SK-N-SH (cell line): ENCODE data around the gene RBM38. TPM values are rescaled to one million over a fixed set of nuclear protein-coding genes. Genes with fewer than 3 reads are reported as not detected.

Experiments used
- CTCF ChIA-PET: fragments of 300-600, 350-600 bp; formaldehyde crosslinking; extraction: SDS; loops from one replicate; lab custom pipeline; 2021; lab: Yijun Ruan, JAX
- POLR2A ChIA-PET: fragments of 350-600 bp; sonication (Branson Sonifier 250); formaldehyde crosslinking; extraction: SDS; loops from one replicate; lab custom pipeline; 2020; ENCODE audit warnings: antibody characterized with exemption, inconsistent platforms; lab: Yijun Ruan, JAX
- DNase-seq: peaks from one replicate; pipeline ENCODE4 v3.0.0; 2012
- H2AFZ ChIP-seq: fragments of 200-600 bp; sonication (generic); 2 replicates; pipeline ENCODE4 v1.8.1; 2016; ENCODE audit warnings: antibody characterized with exemption, mild to moderate bottlenecking, low read depth
- H3F3A ChIP-seq: fragments of 200-600 bp; sonication (generic); replicated peaks from 2 replicates; pipeline ENCODE3; 2016; ENCODE audit warnings: antibody characterized with exemption, mild to moderate bottlenecking; ENCODE audit not compliant: insufficient read depth
- H3K27ac ChIP-seq, 2 experiments: fragments of 200-500 bp in 1 of 2; fragments of 200-600 bp in 1 of 2; sonication (Bioruptor generic) in 1 of 2; sonication (generic), shearing (Covaris generic) in 1 of 2; 2 replicates each; pipeline versions ENCODE4 v1.5.1 to v1.6.1; 2014 to 2016; ENCODE audit warnings: low read depth in 2 of 2, inconsistent platforms in 1 of 2, low read length in 1 of 2, mild to moderate bottlenecking in 1 of 2, mixed read lengths in 1 of 2
- H3K27me3 ChIP-seq: fragments of 200-600 bp; sonication (generic), shearing (Covaris generic); 2 replicates; pipeline ENCODE4 v1.6.1; 2016; ENCODE audit warnings: mixed run types; ENCODE audit not compliant: insufficient read depth
- H3K36me3 ChIP-seq, 2 experiments: fragments of 200-500 bp in 1 of 2; fragments of 200-600 bp in 1 of 2; sonication (Bioruptor generic) in 1 of 2; sonication (generic) in 1 of 2; replicated peaks in 1 of 2; 2 replicates each; pipeline versions ENCODE3 to v1.5.1; 2014 to 2016; ENCODE audit warnings: low read length in 1 of 2, mild to moderate bottlenecking in 1 of 2; ENCODE audit not compliant: insufficient read depth in 2 of 2, control insufficient read depth in 1 of 2
- H3K4me1 ChIP-seq, 2 experiments: fragments of 200-500 bp in 1 of 2; fragments of 200-600 bp in 1 of 2; sonication (Bioruptor generic) in 1 of 2; sonication (generic), shearing (Covaris generic) in 1 of 2; 2 replicates each; pipeline versions ENCODE4 v1.5.1 to v1.6.1; 2014 to 2016; ENCODE audit warnings: low read depth in 1 of 2, low read length in 1 of 2, mixed run types in 1 of 2; ENCODE audit not compliant: insufficient read depth in 2 of 2, control insufficient read depth in 1 of 2
- H3K4me2 ChIP-seq: fragments of 200-600 bp; sonication (generic), shearing (Covaris generic); 2 replicates; pipeline ENCODE4 v1.6.1; 2017; ENCODE audit warnings: mixed run types
- H3K4me3 ChIP-seq, 2 experiments: fragments of 200-500 bp in 1 of 2; fragments of 200-600 bp in 1 of 2; sonication (Bioruptor generic) in 1 of 2; sonication (generic), shearing (Covaris generic) in 1 of 2; 2 replicates each; pipeline versions ENCODE4 v1.5.1 to v1.8.1; 2014 to 2016; ENCODE audit warnings: low read depth in 2 of 2, inconsistent platforms in 1 of 2, low read length in 1 of 2, mild to moderate bottlenecking in 1 of 2, mixed read lengths in 1 of 2, moderate library complexity in 1 of 2
- H3K79me2 ChIP-seq: fragments of 200-600 bp; sonication (generic); 2 replicates; pipeline ENCODE4 v1.8.1; 2017; ENCODE audit warnings: mild to moderate bottlenecking; ENCODE audit not compliant: insufficient read depth
- H3K9ac ChIP-seq: fragments of 200-600 bp; sonication (generic); 2 replicates; pipeline ENCODE4 v1.6.1; 2017; ENCODE audit warnings: mixed run types
- H3K9me2 ChIP-seq: fragments of 200-600 bp; sonication (generic); 2 replicates; pipeline ENCODE4 v1.6.1; 2017; ENCODE audit warnings: mixed run types
- H3K9me3 ChIP-seq: fragments of 200-600 bp; sonication (generic); 2 replicates; pipeline ENCODE4 v1.6.1; 2017; ENCODE audit warnings: mixed run types, mild to moderate bottlenecking, moderate library complexity
- H4K20me1 ChIP-seq: fragments of 200-600 bp; sonication (generic); 2 replicates; pipeline ENCODE4 v1.6.1; 2017; ENCODE audit warnings: mild to moderate bottlenecking, mixed run types; ENCODE audit not compliant: insufficient read depth
- EP300 ChIP-seq, 2 experiments: IDR thresholded peaks; 2 replicates each; pipeline versions ENCODE4 v1.4.0 to v1.6.1; 2012; ENCODE audit warnings: borderline replicate concordance in 1 of 2, low read depth in 1 of 2, low read length in 1 of 2
- FOXJ3 ChIP-seq: sonication (generic); formaldehyde crosslinking; IDR thresholded peaks from 2 replicates; pipeline ENCODE4 v1.5.1; 2020; ENCODE audit warnings: mild to moderate bottlenecking, missing genetic modification reagents
- MEF2A ChIP-seq: IDR thresholded peaks from 2 replicates; pipeline ENCODE4 v1.4.0; 2012; ENCODE audit warnings: low read depth, borderline replicate concordance
- NFIC ChIP-seq: IDR thresholded peaks from 2 replicates; pipeline ENCODE4 v1.4.0; 2012; ENCODE audit warnings: borderline replicate concordance
- RAD21 ChIP-seq: IDR thresholded peaks from 2 replicates; pipeline ENCODE4 v1.6.1; 2012; ENCODE audit warnings: mild to moderate bottlenecking, low read length
- RCOR1 ChIP-seq: fragments of 150-350 bp; IDR thresholded peaks from 2 replicates; pipeline ENCODE4 v1.6.1; 2017; ENCODE audit warnings: antibody characterized with exemption, low read length
- RFX5 ChIP-seq: IDR thresholded peaks from 2 replicates; pipeline ENCODE4 v1.6.1; 2012; ENCODE audit warnings: mild to moderate bottlenecking, improper control_type of control experiment, low read length
- SIN3A ChIP-seq: IDR thresholded peaks from 2 replicates; pipeline ENCODE4 v1.6.1; 2012; ENCODE audit warnings: low read depth, mild to moderate bottlenecking, low read length, moderate library complexity, borderline replicate concordance
- SMC3 ChIP-seq: IDR thresholded peaks from 2 replicates; pipeline ENCODE4 v1.6.1; 2012; ENCODE audit warnings: low read depth, low read length, improper control_type of control experiment
- TAF1 ChIP-seq: IDR thresholded peaks from 2 replicates; pipeline ENCODE4 v1.6.1; 2012; ENCODE audit warnings: low read depth, mild to moderate bottlenecking, low read length, moderate library complexity, borderline replicate concordance
- TCF12 ChIP-seq: IDR thresholded peaks from 2 replicates; pipeline ENCODE4 v1.4.0; 2012
- TEAD4 ChIP-seq: IDR thresholded peaks from 2 replicates; pipeline ENCODE4 v1.4.0; 2012; ENCODE audit warnings: mild to moderate bottlenecking, borderline replicate concordance; ENCODE audit not compliant: insufficient read depth
- YY1 ChIP-seq: IDR thresholded peaks from 2 replicates; pipeline ENCODE4 v1.4.0; 2012; ENCODE audit warnings: low read depth, mild to moderate bottlenecking
- WGBS: methylation state at CpG from one replicate; pipeline ENCODE4 v1.1.6; 2017; ENCODE audit warnings: low lambda C conversion rate; 5-methylcytosine and 5-hydroxymethylcytosine counted together
- polyA plus RNA-seq, 3 experiments: library from polyadenylated mRNA; depleted of rRNA; stranded (reverse); fragments of >200 nt; gene quantifications; 2 replicates each; pipeline ENCODE4 v1.2.3, GENCODE V29; 2012
- TF ChIP-seq, protein P1 (sequence below): IDR thresholded peaks from 2 replicates; pipeline ENCODE4; 2012
- TF ChIP-seq, protein P2 (sequence below): IDR thresholded peaks from 2 replicates; pipeline ENCODE4 v1.4.0; 2012; ENCODE audit warnings: low read depth
- TF ChIP-seq, protein P3 (sequence below): IDR thresholded peaks from 2 replicates; pipeline ENCODE4 v1.6.1; 2012; ENCODE audit warnings: mild to moderate bottlenecking, low read depth, low read length, moderate library complexity
- TF ChIP-seq, protein P4 (sequence below): fragments of 150-350 bp; IDR thresholded peaks from 2 replicates; pipeline ENCODE4 v1.6.1; 2016; ENCODE audit warnings: mild to moderate bottlenecking, low read depth, low read length
- TF ChIP-seq, protein P5 (sequence below): IDR thresholded peaks from 2 replicates; pipeline ENCODE4 v1.4.0; 2012; ENCODE audit warnings: low read depth, borderline replicate concordance

RBM38 gene
- polyA plus RNA-seq, 1 of the 3 experiments (the other 2 are of a cell fraction), result 11.5 TPM

DNA sequence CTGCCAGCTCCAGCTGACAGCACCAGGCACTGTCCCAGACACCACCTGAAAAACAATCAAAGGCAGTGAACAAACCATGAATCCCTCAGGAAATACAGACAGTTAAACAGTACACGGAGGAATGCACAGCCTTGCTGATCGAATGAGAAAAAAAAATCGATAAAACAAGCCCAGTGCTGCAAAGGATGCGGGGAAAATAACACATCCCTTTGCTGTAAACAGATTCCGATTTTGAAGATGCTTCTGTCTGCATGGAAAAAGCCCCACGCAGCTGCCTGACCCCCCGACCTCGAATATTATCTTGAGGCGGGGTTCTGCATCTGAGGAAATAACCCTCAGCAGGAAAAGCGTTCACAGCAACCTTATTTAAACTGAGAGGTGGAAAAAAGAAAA lies 43.9 kb downstream of the RBM38 start:
- 58% methylated on average over 10 of the region's 10 CpGs for whole genome bisulfite sequencing
- H3K36me3 ChIP-seq, result no peaks in the 10 kb centered on the region
- ChIA-PET POLR2A (no interaction called here), CTCF (interaction anchor here (0.9 to 1.6 kb wide), 2 partner anchors 13 to 22 kb away, joined by 3 read pairs; no protein-coding TSS in a partner anchor)
- H4K20me1 ChIP-seq, result no peaks in the 10 kb centered on the region
- no peak overlapping the region for H2AFZ ChIP-seq
- DNase-seq, result no peak
- H3K9me3 ChIP-seq, result no peaks in the 10 kb centered on the region
- TF ChIP-seq, protein P1, sequence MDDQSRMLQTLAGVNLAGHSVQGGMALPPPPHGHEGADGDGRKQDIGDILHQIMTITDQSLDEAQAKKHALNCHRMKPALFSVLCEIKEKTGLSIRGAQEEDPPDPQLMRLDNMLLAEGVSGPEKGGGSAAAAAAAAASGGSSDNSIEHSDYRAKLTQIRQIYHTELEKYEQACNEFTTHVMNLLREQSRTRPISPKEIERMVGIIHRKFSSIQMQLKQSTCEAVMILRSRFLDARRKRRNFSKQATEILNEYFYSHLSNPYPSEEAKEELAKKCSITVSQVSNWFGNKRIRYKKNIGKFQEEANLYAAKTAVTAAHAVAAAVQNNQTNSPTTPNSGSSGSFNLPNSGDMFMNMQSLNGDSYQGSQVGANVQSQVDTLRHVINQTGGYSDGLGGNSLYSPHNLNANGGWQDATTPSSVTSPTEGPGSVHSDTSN, result no peak
- TF ChIP-seq, protein P2, sequence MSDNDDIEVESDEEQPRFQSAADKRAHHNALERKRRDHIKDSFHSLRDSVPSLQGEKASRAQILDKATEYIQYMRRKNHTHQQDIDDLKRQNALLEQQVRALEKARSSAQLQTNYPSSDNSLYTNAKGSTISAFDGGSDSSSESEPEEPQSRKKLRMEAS, result no peak
- TF ChIP-seq RFX5 (no peak), TEAD4 (no peak), NFIC (no peak)
- TF ChIP-seq, protein P3, sequence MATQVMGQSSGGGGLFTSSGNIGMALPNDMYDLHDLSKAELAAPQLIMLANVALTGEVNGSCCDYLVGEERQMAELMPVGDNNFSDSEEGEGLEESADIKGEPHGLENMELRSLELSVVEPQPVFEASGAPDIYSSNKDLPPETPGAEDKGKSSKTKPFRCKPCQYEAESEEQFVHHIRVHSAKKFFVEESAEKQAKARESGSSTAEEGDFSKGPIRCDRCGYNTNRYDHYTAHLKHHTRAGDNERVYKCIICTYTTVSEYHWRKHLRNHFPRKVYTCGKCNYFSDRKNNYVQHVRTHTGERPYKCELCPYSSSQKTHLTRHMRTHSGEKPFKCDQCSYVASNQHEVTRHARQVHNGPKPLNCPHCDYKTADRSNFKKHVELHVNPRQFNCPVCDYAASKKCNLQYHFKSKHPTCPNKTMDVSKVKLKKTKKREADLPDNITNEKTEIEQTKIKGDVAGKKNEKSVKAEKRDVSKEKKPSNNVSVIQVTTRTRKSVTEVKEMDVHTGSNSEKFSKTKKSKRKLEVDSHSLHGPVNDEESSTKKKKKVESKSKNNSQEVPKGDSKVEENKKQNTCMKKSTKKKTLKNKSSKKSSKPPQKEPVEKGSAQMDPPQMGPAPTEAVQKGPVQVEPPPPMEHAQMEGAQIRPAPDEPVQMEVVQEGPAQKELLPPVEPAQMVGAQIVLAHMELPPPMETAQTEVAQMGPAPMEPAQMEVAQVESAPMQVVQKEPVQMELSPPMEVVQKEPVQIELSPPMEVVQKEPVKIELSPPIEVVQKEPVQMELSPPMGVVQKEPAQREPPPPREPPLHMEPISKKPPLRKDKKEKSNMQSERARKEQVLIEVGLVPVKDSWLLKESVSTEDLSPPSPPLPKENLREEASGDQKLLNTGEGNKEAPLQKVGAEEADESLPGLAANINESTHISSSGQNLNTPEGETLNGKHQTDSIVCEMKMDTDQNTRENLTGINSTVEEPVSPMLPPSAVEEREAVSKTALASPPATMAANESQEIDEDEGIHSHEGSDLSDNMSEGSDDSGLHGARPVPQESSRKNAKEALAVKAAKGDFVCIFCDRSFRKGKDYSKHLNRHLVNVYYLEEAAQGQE, result no peak
- H3K9ac ChIP-seq, result no peak overlapping the region
- no peaks in the 10 kb centered on the region for H3K9me2 ChIP-seq
- H3K4me1 ChIP-seq, result peaks cover 0 to 6% of the 10 kb centered on the region in 2 experiments; a peak in 1 of 4 replicates
- no peaks in the 10 kb centered on the region for H3K79me2 ChIP-seq
- H3K27ac ChIP-seq, result no peak overlapping the region
- no peak overlapping the region for H3K4me3 ChIP-seq
- no peak overlapping the region for H3K4me2 ChIP-seq
- H3K27me3 ChIP-seq, result no peaks in the 10 kb centered on the region
- H3F3A ChIP-seq, result no peaks in the 10 kb centered on the region

DNA sequence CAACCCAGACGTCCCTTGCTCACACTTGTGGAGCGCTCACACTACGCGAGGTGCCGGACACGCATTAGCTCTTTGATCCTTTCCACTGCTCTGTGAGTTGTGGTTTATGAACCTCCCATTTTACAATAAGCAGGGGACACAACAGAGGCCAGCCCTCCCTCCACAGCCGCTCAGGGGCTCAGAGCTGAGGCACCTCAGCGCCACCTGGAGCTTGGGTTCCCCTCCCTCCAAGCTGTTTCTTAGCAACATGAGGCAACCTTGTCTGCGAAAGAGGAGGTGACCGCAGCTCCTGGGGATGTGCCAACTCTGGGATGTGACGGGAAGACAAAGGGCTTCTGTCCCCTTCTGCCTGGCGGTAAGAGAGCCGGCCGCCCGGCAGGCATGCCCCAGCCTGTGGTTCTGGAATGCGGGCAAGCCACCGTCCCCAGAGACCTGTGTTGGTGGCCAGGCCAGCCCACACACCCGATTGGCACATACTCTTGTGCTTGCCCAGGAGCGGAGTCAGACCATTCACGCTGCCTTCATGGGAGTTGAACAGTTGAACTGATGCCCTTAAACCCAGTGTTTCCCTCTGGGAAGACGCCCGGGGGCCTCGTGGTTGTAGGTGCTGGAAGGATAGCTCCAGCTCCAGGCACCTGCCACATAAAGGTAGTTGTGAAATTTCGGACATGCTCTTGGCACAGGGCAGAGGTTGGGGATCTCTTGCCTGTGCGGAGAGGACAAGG lies 44.5 kb downstream of the RBM38 start:
- Histone ChIP-seq H3K9ac (no peak overlapping the region), H2AFZ (no peak overlapping the region), H3K4me3 (no peak overlapping the region), H3K4me1 (peaks cover 0 to 11% of the 10 kb centered on the region in 2 experiments; a peak in 1 of 4 replicates), H4K20me1 (no peaks in the 10 kb centered on the region), H3K9me2 (no peaks in the 10 kb centered on the region), H3K4me2 (no peak overlapping the region), H3K27me3 (no peaks in the 10 kb centered on the region), H3F3A (no peaks in the 10 kb centered on the region), H3K36me3 (no peaks in the 10 kb centered on the region), H3K27ac (no peak overlapping the region), H3K9me3 (no peaks in the 10 kb centered on the region), H3K79me2 (no peaks in the 10 kb centered on the region)
- CTCF ChIA-PET, result interaction anchor here (0.6 to 0.9 kb wide), 2 partner anchors 12 to 23 kb away, joined by 3 read pairs; no protein-coding TSS in a partner anchor
- no peak for DNase-seq
- WGBS, result 65% methylated on average over 13 of the region's 25 CpGs
- TF ChIP-seq RAD21 (no peak), SMC3 (no peak), SIN3A (no peak), YY1 (no peak), EP300 (IDR thresholded peaks at IDR 0.05; ENCODE audit: borderline replicate concordance in 1 of 2, low read depth in 1 of 2, low read length in 1 of 2) (no peak), RFX5 (no peak), TCF12 (no peak), MEF2A (no peak), TAF1 (no peak), FOXJ3 (CRISPR knock-in tag) (no peak), RCOR1 (no peak)
- TF ChIP-seq, protein P4, sequence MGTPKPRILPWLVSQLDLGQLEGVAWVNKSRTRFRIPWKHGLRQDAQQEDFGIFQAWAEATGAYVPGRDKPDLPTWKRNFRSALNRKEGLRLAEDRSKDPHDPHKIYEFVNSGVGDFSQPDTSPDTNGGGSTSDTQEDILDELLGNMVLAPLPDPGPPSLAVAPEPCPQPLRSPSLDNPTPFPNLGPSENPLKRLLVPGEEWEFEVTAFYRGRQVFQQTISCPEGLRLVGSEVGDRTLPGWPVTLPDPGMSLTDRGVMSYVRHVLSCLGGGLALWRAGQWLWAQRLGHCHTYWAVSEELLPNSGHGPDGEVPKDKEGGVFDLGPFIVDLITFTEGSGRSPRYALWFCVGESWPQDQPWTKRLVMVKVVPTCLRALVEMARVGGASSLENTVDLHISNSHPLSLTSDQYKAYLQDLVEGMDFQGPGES, result no peak
- TF ChIP-seq, protein P5, sequence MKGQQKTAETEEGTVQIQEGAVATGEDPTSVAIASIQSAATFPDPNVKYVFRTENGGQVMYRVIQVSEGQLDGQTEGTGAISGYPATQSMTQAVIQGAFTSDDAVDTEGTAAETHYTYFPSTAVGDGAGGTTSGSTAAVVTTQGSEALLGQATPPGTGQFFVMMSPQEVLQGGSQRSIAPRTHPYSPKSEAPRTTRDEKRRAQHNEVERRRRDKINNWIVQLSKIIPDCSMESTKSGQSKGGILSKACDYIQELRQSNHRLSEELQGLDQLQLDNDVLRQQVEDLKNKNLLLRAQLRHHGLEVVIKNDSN, result no peak
- POLR2A ChIA-PET, result no interaction called here
